ENCODE results near the gene SLC39A11.

Gene SLC39A11

GRCh38 chr17:72705905-72706395 lies 386.5 kb downstream of the SLC39A11 start:
- no peak for DNase-seq

DNA sequence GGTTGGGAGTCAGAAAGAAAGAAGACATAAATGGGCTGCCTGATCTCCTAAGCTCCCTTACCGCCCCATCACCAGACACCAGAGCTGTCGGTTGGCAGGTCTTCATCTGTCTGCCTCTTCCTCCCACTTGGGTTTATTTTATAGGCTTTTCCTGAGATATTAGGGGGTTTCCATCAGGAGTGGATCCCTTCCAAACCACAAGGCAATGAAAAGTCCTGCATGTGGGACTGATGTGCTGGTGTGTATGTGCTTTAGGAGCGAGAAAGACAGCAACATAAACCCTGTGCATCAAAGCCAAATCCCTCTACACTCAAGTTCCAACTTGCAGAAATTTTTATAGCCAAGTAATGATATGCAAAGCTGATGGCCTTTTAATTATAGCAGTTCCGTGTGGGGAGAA lies 389.5 kb downstream of the SLC39A11 start:
- no peak for DNase-seq

GRCh38 chr17:72702136-72702735 lies 390.3 kb downstream of the SLC39A11 start:
- no peak for DNase-seq

- no peak for DNase-seq
Observed at GRCh38 chr17:72700226-72700625, 392.3 kb downstream of the SLC39A11 start.

- DNase-seq, result no peak
Observed at GRCh38 chr17:72699545-72699944, 392.9 kb downstream of the SLC39A11 start.

DNA sequence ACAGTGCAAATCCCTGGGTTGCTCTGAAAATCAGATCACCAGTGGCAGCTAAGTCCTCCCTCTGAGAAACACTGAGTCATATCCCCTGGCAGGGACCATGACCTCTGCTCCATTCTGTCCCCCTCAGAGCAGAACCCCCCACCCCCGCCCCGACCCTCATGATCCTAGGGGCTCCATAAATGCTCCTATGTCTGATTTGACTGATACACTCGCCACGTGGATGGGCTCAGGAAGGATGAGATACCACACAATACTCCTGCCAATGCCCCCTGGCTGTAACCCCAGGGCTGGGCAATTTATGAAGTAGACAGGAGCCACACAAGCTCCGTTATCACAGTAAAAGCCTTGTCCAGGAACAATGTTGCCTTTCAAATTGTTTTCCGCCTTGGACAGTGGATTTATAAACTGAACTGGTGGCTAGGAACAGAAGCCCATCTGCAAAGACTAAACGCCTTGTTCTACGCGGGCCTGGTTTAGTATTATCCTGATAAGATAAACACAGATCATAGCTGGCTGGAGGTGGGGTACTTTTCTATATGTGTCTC lies 394.8 kb downstream of the SLC39A11 start:
- no peak for DNase-seq

DNA sequence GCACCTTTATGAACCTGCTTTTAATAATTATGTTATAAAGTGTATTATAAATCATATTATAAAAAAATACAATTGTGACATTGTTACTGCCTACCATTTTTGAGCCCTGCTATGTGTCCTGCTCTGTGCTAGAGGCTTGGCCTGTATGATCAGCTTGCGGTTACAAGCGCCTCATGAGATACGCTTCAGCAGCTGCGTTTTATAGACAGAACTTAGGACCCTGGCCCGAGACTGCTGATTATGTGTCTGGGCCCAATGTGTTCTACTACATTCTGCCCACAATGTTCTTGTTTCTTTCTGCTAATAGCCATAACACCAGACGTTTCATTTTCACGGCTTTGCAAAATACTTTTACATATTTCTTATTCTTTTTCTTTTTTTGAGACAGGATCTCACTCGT lies 395.8 kb downstream of the SLC39A11 start:
- no peak for DNase-seq

DNA sequence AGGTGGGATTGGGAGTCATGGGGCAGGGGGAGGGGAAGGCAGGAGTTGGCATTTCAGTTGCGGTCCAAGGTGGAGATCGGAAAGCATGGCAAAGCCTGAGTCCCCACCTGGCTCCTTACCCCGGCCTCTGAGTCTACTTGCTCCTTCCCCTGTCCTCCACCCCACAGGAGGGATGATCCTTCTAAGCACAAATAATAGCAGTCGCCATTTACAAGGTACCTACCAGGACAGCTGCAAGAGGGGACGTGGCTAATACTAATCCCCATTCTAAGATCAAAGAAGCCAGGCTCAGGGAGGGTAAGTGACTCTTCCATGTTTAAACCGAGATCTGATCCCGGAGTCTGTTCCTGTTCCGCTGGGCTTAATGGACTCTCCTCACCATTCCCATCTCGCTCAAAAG lies 396.3 kb downstream of the SLC39A11 start:
- DNase-seq, result no peak

DNA sequence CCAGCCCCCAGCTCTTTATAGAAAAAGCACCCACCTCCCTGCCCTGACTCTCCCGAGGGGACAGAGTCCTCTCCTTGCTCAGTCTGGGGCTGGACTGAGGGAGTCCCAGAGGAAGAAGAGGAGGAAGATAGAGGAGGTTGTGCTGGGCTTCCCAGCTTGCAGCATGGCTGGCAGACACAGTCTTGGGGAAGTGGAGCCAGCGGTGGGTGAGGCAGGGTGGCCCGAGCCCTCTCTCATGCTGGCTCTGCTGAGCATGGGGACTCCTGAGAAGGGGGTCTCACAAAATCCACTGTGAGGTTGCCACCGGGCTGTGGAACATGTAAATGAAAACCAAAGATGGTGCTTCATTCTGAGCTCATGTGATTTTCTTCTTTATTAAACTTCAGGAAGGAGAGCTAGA lies 398.5 kb downstream of the SLC39A11 start:
- DNase-seq, result no peak

GRCh38 chr17:72693151-72693878 lies 399.2 kb downstream of the SLC39A11 start:
- DNase-seq, result no peak

DNA sequence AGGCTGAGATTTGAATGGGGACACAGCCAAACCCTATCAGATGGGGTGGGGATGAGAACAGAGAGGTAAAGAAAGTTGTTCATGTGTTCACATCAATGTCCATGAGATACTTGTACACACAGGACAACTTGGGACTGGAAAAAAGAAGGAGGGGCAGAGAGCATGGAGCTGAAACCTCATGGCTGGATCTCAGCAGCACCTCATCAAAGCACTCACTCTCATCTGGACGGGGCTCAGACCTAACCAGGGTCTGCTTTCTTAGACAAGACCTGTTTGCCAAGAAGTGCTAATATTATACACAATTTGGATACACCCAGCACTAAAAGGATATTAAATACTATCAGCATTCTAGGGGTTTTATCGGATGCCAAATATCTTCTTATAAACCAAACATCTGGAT lies 399.8 kb downstream of the SLC39A11 start:
- no peak for DNase-seq

GRCh38 chr17:72691586-72691985 lies 400.9 kb downstream of the SLC39A11 start:
- no peak for DNase-seq

GRCh38 chr17:72691017-72691416 lies 401.5 kb downstream of the SLC39A11 start:
- DNase-seq, result no peak

DNA sequence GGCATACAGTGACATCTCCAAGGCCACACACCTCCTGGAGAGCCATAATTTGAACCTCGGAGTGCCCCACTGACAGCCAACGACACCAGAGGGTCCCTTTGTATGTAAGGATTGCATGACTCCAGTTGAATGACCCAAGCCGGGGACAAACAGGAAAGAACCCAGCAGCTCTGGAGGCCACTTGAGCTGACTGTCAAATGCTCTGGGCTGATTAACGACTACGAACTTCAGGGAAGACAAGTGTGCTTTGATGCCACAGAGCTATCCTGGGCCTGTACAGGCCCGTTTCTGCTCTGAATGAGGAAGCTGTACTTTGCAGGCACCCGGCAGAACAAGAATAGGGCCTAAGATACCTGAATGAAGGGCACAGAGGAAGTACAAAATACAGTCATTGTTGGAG lies 404.6 kb downstream of the SLC39A11 start:
- no peak for DNase-seq

GRCh38 chr17:72684405-72685020 lies 408.0 kb downstream of the SLC39A11 start:
- no peak for DNase-seq

- no peak for DNase-seq
Observed at GRCh38 chr17:72683506-72684404, 408.7 kb downstream of the SLC39A11 start.

DNA sequence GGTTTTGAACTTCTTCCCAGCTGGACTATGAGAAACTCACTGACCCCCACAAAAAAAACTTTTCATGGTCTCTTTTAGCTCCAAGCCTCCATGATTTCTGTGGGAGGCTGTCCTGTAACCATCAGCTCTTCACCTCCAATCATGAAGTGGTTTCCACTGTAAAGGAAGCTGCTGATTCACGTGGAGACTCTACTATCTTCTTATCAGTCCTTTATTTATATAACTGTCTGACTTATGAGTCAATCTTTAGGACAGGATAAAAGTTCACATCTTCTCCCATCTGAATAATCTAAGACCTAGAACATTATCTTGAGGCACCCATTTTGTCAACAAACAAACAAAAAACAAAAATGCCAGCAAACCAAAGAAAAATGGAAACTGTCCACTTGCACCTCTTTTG lies 409.9 kb downstream of the SLC39A11 start:
- no peak for DNase-seq

DNA sequence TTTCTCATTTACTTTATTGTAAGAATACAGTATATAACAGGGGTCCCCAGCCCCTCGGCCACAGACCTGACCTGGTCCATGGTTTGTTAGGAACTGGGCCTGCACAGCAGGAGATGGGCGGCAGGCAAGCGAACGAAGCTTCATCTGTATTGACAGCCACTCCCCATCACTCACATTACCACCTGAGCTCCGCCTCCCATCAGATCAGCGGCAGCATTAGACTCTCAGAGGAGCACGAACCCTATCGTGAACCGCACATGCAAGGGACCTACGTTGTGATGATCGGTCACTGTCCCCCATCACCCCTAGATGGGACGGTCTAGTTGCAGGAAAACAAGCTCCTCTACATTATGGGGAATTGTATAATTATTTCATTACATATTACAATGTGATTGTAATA lies 410.6 kb downstream of the SLC39A11 start:
- DNase-seq, result no peak

- no peak for DNase-seq
Observed at GRCh38 chr17:72677714-72678390, 414.6 kb downstream of the SLC39A11 start.

- DNase-seq, result peak; percentile 13
Observed at GRCh38 chr17:72677108-72677507, 415.4 kb downstream of the SLC39A11 start.

- DNase-seq, result no peak
Observed at GRCh38 chr17:72672729-72673128, 419.8 kb downstream of the SLC39A11 start.

DNA sequence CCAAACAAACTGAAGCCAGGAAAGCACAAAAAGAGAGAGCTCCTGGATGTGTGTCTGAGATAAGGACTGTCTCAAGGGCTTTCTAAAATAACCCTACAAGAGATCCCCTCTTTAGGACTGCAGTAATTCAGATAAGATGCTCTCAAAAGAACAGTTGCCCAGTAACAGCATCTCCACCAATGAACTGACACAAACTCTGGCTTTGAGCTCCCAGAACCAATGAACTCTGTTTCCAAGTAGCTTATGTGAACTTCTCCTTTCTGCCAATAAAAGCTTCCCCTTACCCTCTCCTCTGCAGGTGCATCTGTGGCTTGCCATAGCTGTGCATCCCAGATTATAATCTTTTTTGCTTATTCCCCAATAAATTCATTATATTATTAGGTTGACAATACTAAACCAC lies 421.5 kb downstream of the SLC39A11 start:
- DNase-seq, result no peak

Data from NCI-H2029 treated with DMSO at 0.1 percent for 48 hours (cell line).